MM.1S (cell line): ENCODE data around the gene PRRG1.

Source experiments
- DNase-seq: peaks from one replicate; pipeline ENCODE4 v3.0.0-alpha.2; 2015
- H2AFZ ChIP-seq: fragments of 300-600 bp; sonication (generic); 2 replicates; pipeline ENCODE4 v1.6.0; 2016; ENCODE audit warnings: antibody characterized with exemption, low read length
- H3F3A ChIP-seq: fragments of 300-600 bp; sonication (generic); 2 replicates; pipeline ENCODE4 v1.6.1; 2016; ENCODE audit warnings: mild to moderate bottlenecking, antibody characterized with exemption, low read length, moderate library complexity, mixed read lengths; ENCODE audit not compliant: insufficient read depth
- H3K27ac ChIP-seq: fragments of 300-600 bp; sonication (generic); 2 replicates; pipeline ENCODE4 v1.5.1; 2016; ENCODE audit warnings: mild to moderate bottlenecking, low read length
- H3K27me3 ChIP-seq: fragments of 300-600 bp; sonication (generic); replicated peaks from 2 replicates; pipeline ENCODE4 v1.6.0; 2016; ENCODE audit warnings: low read length; ENCODE audit not compliant: insufficient read depth
- H3K36me3 ChIP-seq: fragments of 300-600 bp; sonication (generic); replicated peaks from 2 replicates; pipeline ENCODE4 v1.6.1; 2016; ENCODE audit warnings: mild to moderate bottlenecking, low read length, mixed read lengths; ENCODE audit not compliant: insufficient read depth
- H3K4me1 ChIP-seq: fragments of 300-600 bp; sonication (generic); 2 replicates; pipeline ENCODE4 v1.6.1; 2016; ENCODE audit warnings: low read length, mixed read lengths
- H3K4me2 ChIP-seq: fragments of 300-600 bp; sonication (generic); 2 replicates; pipeline ENCODE4 v1.6.0; 2016; ENCODE audit warnings: low read depth, low read length
- H3K4me3 ChIP-seq: fragments of 300-600 bp; sonication (generic); 2 replicates; pipeline ENCODE4 v1.5.1; 2016; ENCODE audit warnings: low read length, mixed read lengths
- H3K79me2 ChIP-seq: fragments of 300-600 bp; sonication (generic); 2 replicates; pipeline ENCODE4 v1.6.1; 2016; ENCODE audit warnings: mixed run types, low read length, mixed read lengths
- H3K9ac ChIP-seq: fragments of 300-600 bp; sonication (generic); 2 replicates; pipeline ENCODE4 v1.6.1; 2016; ENCODE audit warnings: low read length, mixed read lengths
- H3K9me2 ChIP-seq: fragments of 300-600 bp; sonication (generic); replicated peaks from 2 replicates; pipeline ENCODE4 v1.6.1; 2016; ENCODE audit warnings: mild to moderate bottlenecking, low read length, mixed read lengths; ENCODE audit not compliant: insufficient read depth
- H3K9me3 ChIP-seq: fragments of 300-600 bp; sonication (generic); replicated peaks from 2 replicates; pipeline ENCODE4 v1.6.1; 2016; ENCODE audit warnings: mild to moderate bottlenecking, low read length, mixed read lengths; ENCODE audit not compliant: insufficient read depth
- H4K20me1 ChIP-seq: fragments of 300-600 bp; sonication (generic); 2 replicates; pipeline ENCODE4 v1.6.1; 2016; ENCODE audit warnings: mild to moderate bottlenecking, low read length, moderate library complexity, mixed read lengths; ENCODE audit not compliant: insufficient read depth
- CTCF ChIP-seq: fragments of 300-600 bp; sonication (generic); IDR thresholded peaks from 2 replicates; pipeline ENCODE4 v1.5.1; 2016; ENCODE audit warnings: antibody characterized with exemption, low read length, mixed read lengths
- EZH2 ChIP-seq: fragments of 300-600 bp; sonication (generic); optimal IDR thresholded peaks from 2 replicates; pipeline ENCODE3; 2017; ENCODE audit warnings: low read depth, mild to moderate bottlenecking, antibody characterized with exemption, low read length, mixed read lengths
- EZH2phosphoT487 ChIP-seq: fragments of 300-600 bp; sonication (generic); IDR thresholded peaks from 2 replicates; pipeline ENCODE4 v1.6.1; 2018; ENCODE audit warnings: antibody characterized with exemption, low read length

PRRG1 gene

GRCh38 chrX:37405956-37406355, 56.8 kb downstream of the PRRG1 start:
- no peak for DNase-seq
- H3K4me3 ChIP-seq, result no peak overlapping the region
- H3K9me2 ChIP-seq, result no peaks in the 10 kb centered on the region
- H2AFZ ChIP-seq, result no peak overlapping the region
- no peaks in the 10 kb centered on the region for H3K27me3 ChIP-seq
- TF ChIP-seq EZH2phosphoT487, result no peak
- no peak for TF ChIP-seq CTCF
- no peaks in the 10 kb centered on the region for H3F3A ChIP-seq
- H3K9ac ChIP-seq, result no peak overlapping the region
- H3K27ac ChIP-seq, result no peak overlapping the region
- H3K36me3 ChIP-seq, result no peaks in the 10 kb centered on the region
- no peaks in the 10 kb centered on the region for H3K79me2 ChIP-seq
- no peaks in the 10 kb centered on the region for H3K9me3 ChIP-seq
- H3K4me1 ChIP-seq, result no peaks in the 10 kb centered on the region
- H4K20me1 ChIP-seq, result no peaks in the 10 kb centered on the region
- H3K4me2 ChIP-seq, result no peak overlapping the region

GRCh38 chrX:37407736-37408135, 58.6 kb downstream of the PRRG1 start:
- TF ChIP-seq EZH2 (no peak), EZH2phosphoT487 (no peak), CTCF (no peak)
- Histone ChIP-seq H3K27me3 (no peaks in the 10 kb centered on the region), H3K9me2 (no peaks in the 10 kb centered on the region), H4K20me1 (no peaks in the 10 kb centered on the region), H3K4me2 (no peak overlapping the region), H2AFZ (no peak overlapping the region), H3K9me3 (no peaks in the 10 kb centered on the region), H3K36me3 (no peaks in the 10 kb centered on the region), H3K79me2 (no peaks in the 10 kb centered on the region), H3K4me3 (no peak overlapping the region), H3F3A (no peaks in the 10 kb centered on the region), H3K4me1 (no peaks in the 10 kb centered on the region), H3K27ac (no peak overlapping the region), H3K9ac (no peak overlapping the region)
- DNase-seq, result no peak

- no peak for TF ChIP-seq CTCF
- no peak for TF ChIP-seq EZH2
- TF ChIP-seq EZH2phosphoT487, result no peak
- no peak overlapping the region for H3K4me3 ChIP-seq
- H3K9ac ChIP-seq, result no peak overlapping the region
- H3K4me1 ChIP-seq, result no peaks in the 10 kb centered on the region
- H3K9me3 ChIP-seq, result no peaks in the 10 kb centered on the region
- H2AFZ ChIP-seq, result no peak overlapping the region
- H3K79me2 ChIP-seq, result no peaks in the 10 kb centered on the region
- no peaks in the 10 kb centered on the region for H4K20me1 ChIP-seq
- H3K36me3 ChIP-seq, result no peaks in the 10 kb centered on the region
- no peak for DNase-seq
- H3K9me2 ChIP-seq, result no peaks in the 10 kb centered on the region
- H3K27me3 ChIP-seq, result no peaks in the 10 kb centered on the region
- no peak overlapping the region for H3K27ac ChIP-seq
- H3F3A ChIP-seq, result no peaks in the 10 kb centered on the region
- no peak overlapping the region for H3K4me2 ChIP-seq
Measured at GRCh38 chrX:37409278-37409677, 60.1 kb downstream of the PRRG1 start.

GRCh38 chrX:37420185-37420584, 71.0 kb downstream of the PRRG1 start:
- H3K9ac ChIP-seq, result no peak overlapping the region
- TF ChIP-seq CTCF (no peak), EZH2 (no peak), EZH2phosphoT487 (no peak)
- H3F3A ChIP-seq, result no peaks in the 10 kb centered on the region
- H3K79me2 ChIP-seq, result no peaks in the 10 kb centered on the region
- no peak overlapping the region for H3K4me3 ChIP-seq
- H3K4me2 ChIP-seq, result no peak overlapping the region
- H3K36me3 ChIP-seq, result no peaks in the 10 kb centered on the region
- H3K9me2 ChIP-seq, result no peaks in the 10 kb centered on the region
- H4K20me1 ChIP-seq, result no peaks in the 10 kb centered on the region
- H2AFZ ChIP-seq, result no peak overlapping the region
- H3K27ac ChIP-seq, result no peak overlapping the region
- no peak for DNase-seq
- H3K4me1 ChIP-seq, result no peaks in the 10 kb centered on the region
- H3K27me3 ChIP-seq, result no peaks in the 10 kb centered on the region
- H3K9me3 ChIP-seq, result no peaks in the 10 kb centered on the region
